Activated CD4-positive, alpha-beta memory T cell treated with anti-CD3 and anti-CD28 coated beads for 36 hours (primary cell): ENCODE measurements around the gene STRA6. TPM values are rescaled to one million over a fixed set of nuclear protein-coding genes. Genes with fewer than 3 reads are reported as not detected.
"Not testable (repeated sequence)": the region's sequence is repeated elsewhere in the genome, so short reads cannot be mapped to it uniquely, and the experiment has no call there.

ENCODE experiments used
- CTCF ChIA-PET: fragments of 350-600 bp; sonication (Branson Sonifier 250); formaldehyde crosslinking; loops from one replicate; lab custom pipeline; 2021; ENCODE audit warnings: antibody characterized with exemption, inconsistent platforms; lab: Charles Lee
- POLR2A ChIA-PET: fragments of 350-600 bp; sonication (Branson Sonifier 250); formaldehyde crosslinking; loops from one replicate; lab custom pipeline; 2021; ENCODE audit warnings: antibody characterized with exemption; lab: Charles Lee
- DNase-seq: peaks from one replicate; pipeline ENCODE4 v3.0.0-alpha.2; 2020
- H3K27ac Mint-ChIP-seq: one replicate; pipeline ENCODE4 v1.8.0; 2021; ENCODE audit warnings: mixed read lengths
- H3K27me3 Mint-ChIP-seq: one replicate; pipeline ENCODE4 v1.8.0; 2021; ENCODE audit warnings: mixed read lengths
- H3K36me3 Mint-ChIP-seq: one replicate; pipeline ENCODE4 v1.8.0; 2021; ENCODE audit warnings: mixed read lengths
- H3K4me1 Mint-ChIP-seq: one replicate; pipeline ENCODE4 v1.8.0; 2021; ENCODE audit warnings: low read depth, mixed read lengths
- H3K4me3 Mint-ChIP-seq: one replicate; pipeline ENCODE4 v1.8.0; 2021; ENCODE audit warnings: mild to moderate bottlenecking, mixed read lengths
- H3K9me3 Mint-ChIP-seq: one replicate; pipeline ENCODE4 v1.8.0; 2021; ENCODE audit warnings: mixed read lengths
- intact Hi-C: fragments of 100-400 bp; cut with micrococcal nuclease; formaldehyde crosslinking; loops from one replicate; pipeline ENCODE4 v1.15.1; 2023
- total RNA-seq, 2 experiments: library from RNA; stranded (reverse); gene quantifications; one replicate each; pipeline ENCODE4 v1.2.3, GENCODE V29; 2021

The STRA6 gene
- total RNA-seq, 2 experiments from 2014 or later: not detected

GRCh38 chr15:74172701-74173379, 29.7 kb downstream of the STRA6 start:
- no peak overlapping the region for H3K27ac Mint-ChIP-seq
- DNase-seq: no peak
- H3K9me3 Mint-ChIP-seq: no peaks in the 10 kb centered on the region
- no peaks in the 10 kb centered on the region for H3K36me3 Mint-ChIP-seq
- POLR2A ChIA-PET: no interaction called here
- CTCF ChIA-PET: no interaction called here
- no peak overlapping the region for H3K4me3 Mint-ChIP-seq
- H3K27me3 Mint-ChIP-seq: no peaks in the 10 kb centered on the region
- intact Hi-C loops: no loop called here
- H3K4me1 Mint-ChIP-seq: no peaks in the 10 kb centered on the region

GRCh38 chr15:74171965-74172541, 30.5 kb downstream of the STRA6 start:
- no peak for DNase-seq
- Mint-ChIP-seq H3K9me3 (no peaks in the 10 kb centered on the region), H3K36me3 (no peaks in the 10 kb centered on the region), H3K4me1 (no peaks in the 10 kb centered on the region), H3K4me3 (no peak overlapping the region), H3K27ac (no peak overlapping the region), H3K27me3 (no peaks in the 10 kb centered on the region)
- ChIA-PET POLR2A (no interaction called here), CTCF (no interaction called here)
- intact Hi-C loops: no loop called here

- Mint-ChIP-seq H3K4me3 (no peak overlapping the region), H3K9me3 (no peaks in the 10 kb centered on the region), H3K4me1 (no peaks in the 10 kb centered on the region), H3K27me3 (no peaks in the 10 kb centered on the region), H3K27ac (no peak overlapping the region), H3K36me3 (no peaks in the 10 kb centered on the region)
- DNase-seq: no peak
- intact Hi-C loops: no loop called here
- CTCF ChIA-PET: no interaction called here
- POLR2A ChIA-PET: no interaction called here
Observed at GRCh38 chr15:74170875-74171578, 31.6 kb downstream of the STRA6 start.

- Mint-ChIP-seq H3K4me1 (no peaks in the 10 kb centered on the region), H3K27ac (no peak overlapping the region), H3K36me3 (no peaks in the 10 kb centered on the region), H3K9me3 (no peaks in the 10 kb centered on the region), H3K27me3 (peaks cover 1% of the 10 kb centered on the region), H3K4me3 (no peak overlapping the region)
- ChIA-PET POLR2A (no interaction called here), CTCF (no interaction called here)
- intact Hi-C loops: no loop called here
- no peak for DNase-seq
Observed at GRCh38 chr15:74170071-74170844, 32.3 kb downstream of the STRA6 start.

GRCh38 chr15:74168711-74169126, 33.9 kb downstream of the STRA6 start:
- ChIA-PET POLR2A (no interaction called here), CTCF (no interaction called here)
- H3K4me1 Mint-ChIP-seq: no peaks in the 10 kb centered on the region
- peaks cover 6% of the 10 kb centered on the region for H3K27me3 Mint-ChIP-seq
- no peak overlapping the region for H3K27ac Mint-ChIP-seq
- no peaks in the 10 kb centered on the region for H3K36me3 Mint-ChIP-seq
- H3K4me3 Mint-ChIP-seq: no peak overlapping the region
- intact Hi-C loops: no loop called here
- H3K9me3 Mint-ChIP-seq: peaks cover 2% of the 10 kb centered on the region
- no peak for DNase-seq

GRCh38 chr15:74167891-74168331, 34.7 kb downstream of the STRA6 start:
- Mint-ChIP-seq H3K36me3 (no peaks in the 10 kb centered on the region), H3K27ac (no peak overlapping the region), H3K4me1 (no peaks in the 10 kb centered on the region), H3K9me3 (peaks cover 2% of the 10 kb centered on the region), H3K27me3 (peaks cover 8% of the 10 kb centered on the region), H3K4me3 (no peak overlapping the region)
- ChIA-PET CTCF (no interaction called here), POLR2A (no interaction called here)
- intact Hi-C loops: no loop called here
- no peak for DNase-seq

GRCh38 chr15:74165461-74165860, 37.1 kb downstream of the STRA6 start:
- Mint-ChIP-seq H3K27me3 (peaks cover 12% of the 10 kb centered on the region), H3K9me3 (peaks cover 2% of the 10 kb centered on the region), H3K4me1 (no peaks in the 10 kb centered on the region), H3K36me3 (no peaks in the 10 kb centered on the region), H3K27ac (no peak overlapping the region), H3K4me3 (no peak overlapping the region)
- intact Hi-C loops: no loop called here
- POLR2A ChIA-PET: no interaction called here
- DNase-seq: no peak
- CTCF ChIA-PET: no interaction called here

GRCh38 chr15:74162195-74162536, 40.4 kb downstream of the STRA6 start:
- H3K27ac Mint-ChIP-seq, H3K9me3 Mint-ChIP-seq, intact Hi-C loops, H3K4me3 Mint-ChIP-seq, H3K36me3 Mint-ChIP-seq, DNase-seq: not testable (repeated sequence)
- Mint-ChIP-seq H3K27me3 (peaks cover 18% of the 10 kb centered on the region), H3K4me1 (peaks cover 19% of the 10 kb centered on the region)
- ChIA-PET POLR2A (interaction anchor here (0.6 kb wide), 1 partner anchor 378 kb away, joined by 4 read pairs; no protein-coding TSS in a partner anchor), CTCF (interaction anchor here (0.6 kb wide), 1 partner anchor 242 kb away, joined by 3 read pairs; no protein-coding TSS in a partner anchor)

- CTCF ChIA-PET, H3K4me3 Mint-ChIP-seq, intact Hi-C loops, POLR2A ChIA-PET, H3K27ac Mint-ChIP-seq, H3K9me3 Mint-ChIP-seq, H3K36me3 Mint-ChIP-seq, DNase-seq: not testable (repeated sequence)
- Mint-ChIP-seq H3K4me1 (peaks cover 19% of the 10 kb centered on the region), H3K27me3 (peaks cover 16% of the 10 kb centered on the region)
Observed at GRCh38 chr15:74160390-74160789, 42.2 kb downstream of the STRA6 start.

GRCh38 chr15:74159773-74160172, 42.8 kb downstream of the STRA6 start:
- peaks cover 2% of the 10 kb centered on the region for H3K9me3 Mint-ChIP-seq
- peaks cover 19% of the 10 kb centered on the region for H3K4me1 Mint-ChIP-seq
- no peak overlapping the region for H3K4me3 Mint-ChIP-seq
- intact Hi-C loops: no loop called here
- no peaks in the 10 kb centered on the region for H3K36me3 Mint-ChIP-seq
- ChIA-PET CTCF (no interaction called here), POLR2A (no interaction called here)
- DNase-seq: no peak
- peaks cover 17% of the 10 kb centered on the region for H3K27me3 Mint-ChIP-seq
- no peak overlapping the region for H3K27ac Mint-ChIP-seq

GRCh38 chr15:74158855-74159650, 43.5 kb downstream of the STRA6 start:
- Mint-ChIP-seq H3K9me3 (no peaks in the 10 kb centered on the region), H3K27ac (peak overlapping the region; percentile 71), H3K4me1 (peaks cover 19% of the 10 kb centered on the region), H3K27me3 (peaks cover 18% of the 10 kb centered on the region), H3K36me3 (no peaks in the 10 kb centered on the region), H3K4me3 (no peak overlapping the region)
- no peak for DNase-seq
- ChIA-PET POLR2A (no interaction called here), CTCF (no interaction called here)
- intact Hi-C loops: no loop called here
